Measurements from ENCODE around the gene PLBD1. TPM values are rescaled to one million over a fixed set of nuclear protein-coding genes. Genes with fewer than 3 reads are reported as not detected.

PLBD1 gene, protein sequence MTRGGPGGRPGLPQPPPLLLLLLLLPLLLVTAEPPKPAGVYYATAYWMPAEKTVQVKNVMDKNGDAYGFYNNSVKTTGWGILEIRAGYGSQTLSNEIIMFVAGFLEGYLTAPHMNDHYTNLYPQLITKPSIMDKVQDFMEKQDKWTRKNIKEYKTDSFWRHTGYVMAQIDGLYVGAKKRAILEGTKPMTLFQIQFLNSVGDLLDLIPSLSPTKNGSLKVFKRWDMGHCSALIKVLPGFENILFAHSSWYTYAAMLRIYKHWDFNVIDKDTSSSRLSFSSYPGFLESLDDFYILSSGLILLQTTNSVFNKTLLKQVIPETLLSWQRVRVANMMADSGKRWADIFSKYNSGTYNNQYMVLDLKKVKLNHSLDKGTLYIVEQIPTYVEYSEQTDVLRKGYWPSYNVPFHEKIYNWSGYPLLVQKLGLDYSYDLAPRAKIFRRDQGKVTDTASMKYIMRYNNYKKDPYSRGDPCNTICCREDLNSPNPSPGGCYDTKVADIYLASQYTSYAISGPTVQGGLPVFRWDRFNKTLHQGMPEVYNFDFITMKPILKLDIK
- 1.3 and 2.1 TPM in 2 replicates for total RNA-seq

DNA sequence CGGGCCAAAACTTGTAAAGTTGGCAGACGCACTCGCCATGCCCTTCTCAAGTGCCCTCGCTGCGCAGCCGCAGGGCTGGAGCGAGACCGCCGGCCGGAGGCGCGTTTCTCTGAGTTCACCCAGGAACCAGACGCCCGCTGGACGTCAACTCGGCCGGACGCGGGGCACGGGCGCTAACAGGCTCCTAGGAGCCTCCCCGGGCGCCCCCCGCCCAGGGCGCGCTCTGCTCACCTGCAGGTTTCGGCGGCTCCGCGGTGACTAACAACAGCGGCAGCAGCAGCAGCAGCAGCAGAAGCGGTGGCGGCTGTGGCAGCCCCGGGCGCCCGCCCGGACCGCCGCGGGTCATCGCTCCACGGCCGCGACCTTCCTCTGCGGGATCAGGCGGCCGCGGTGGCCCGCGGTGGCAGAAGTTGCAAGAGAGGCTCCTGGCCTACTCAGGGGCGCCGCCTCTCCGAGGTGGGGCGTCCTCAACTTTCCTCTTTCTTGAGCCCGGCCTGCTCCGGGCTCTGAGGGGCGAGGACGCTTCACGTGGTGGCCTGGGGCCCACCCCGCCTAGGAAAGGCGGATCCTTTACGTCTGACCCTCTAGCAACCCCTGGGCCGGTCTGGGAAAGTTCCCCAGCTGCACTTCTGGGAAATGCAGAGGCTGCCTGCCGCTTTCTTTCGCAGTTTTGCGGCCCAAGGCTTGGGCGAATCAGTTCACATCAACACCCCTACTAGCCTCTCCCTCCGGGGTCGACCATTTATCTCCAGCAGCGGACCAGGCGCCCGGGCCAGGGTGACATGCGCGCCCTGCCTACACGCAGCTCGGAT is at the start of gene PLBD1:
Gene PLBD1, minus strand, starts transcription at position 533 of the 812 bp plus-strand sequence. Its CDS starts 187 bp downstream, at position 346.

Other genes with a start within 250 kb of the PLBD1 start
- 13.7 and 15.4 TPM in 2 replicates for gene ATF7IP, start 202.2 kb downstream of the PLBD1 start, total RNA-seq
- gene GUCY2C, start 128.7 kb upstream of the PLBD1 start, total RNA-seq: not detected in 2 replicates
- 16.2 and 18.1 TPM in 2 replicates for gene WBP11, start 235.6 kb upstream of the PLBD1 start, total RNA-seq
- 0.49 and 0.54 TPM in 2 replicates for gene C12orf60, start 235.8 kb upstream of the PLBD1 start, total RNA-seq
- 0.65 and 2.0 TPM in 2 replicates for gene SMCO3, start 246.3 kb upstream of the PLBD1 start, total RNA-seq

Data from cardiac atrium fibroblast (primary cell).